HG02571 (cell line): ENCODE data around the gene BCKDK.

Source experiments
- ATAC-seq: cut with Tn5 transposase; IDR thresholded peaks from one replicate; pipeline ENCODE4 v1.9.1; 2021; ENCODE audit warnings: mild to moderate bottlenecking, moderate library complexity; ENCODE audit not compliant: unreplicated experiment

Gene BCKDK

GRCh38 chr16:31080035-31080629 is 28.1 kb upstream of the BCKDK start:
- no peak for ATAC-seq

- ATAC-seq = no peak
Observed at GRCh38 chr16:31080756-31081419, 27.3 kb upstream of the BCKDK start.

- no peak for ATAC-seq
Observed at GRCh38 chr16:31081428-31082351, 26.5 kb upstream of the BCKDK start.

GRCh38 chr16:31082368-31083045 is 25.7 kb upstream of the BCKDK start:
- ATAC-seq = no peak

- ATAC-seq = no peak
Observed at GRCh38 chr16:31083081-31083480, 25.1 kb upstream of the BCKDK start.

- no peak for ATAC-seq
Observed at GRCh38 chr16:31083556-31083955, 24.6 kb upstream of the BCKDK start.

- ATAC-seq = no peak
Observed at GRCh38 chr16:31083981-31084380, 24.2 kb upstream of the BCKDK start.

GRCh38 chr16:31084584-31085302 is 23.4 kb upstream of the BCKDK start:
- no peak for ATAC-seq

- no peak for ATAC-seq
Observed at GRCh38 chr16:31085411-31085810, 22.8 kb upstream of the BCKDK start.

GRCh38 chr16:31085873-31086628 is 22.1 kb upstream of the BCKDK start:
- no peak for ATAC-seq

GRCh38 chr16:31086629-31086906 is 21.6 kb upstream of the BCKDK start:
- no peak for ATAC-seq

GRCh38 chr16:31087481-31087880 is 20.7 kb upstream of the BCKDK start:
- no peak for ATAC-seq

- no peak for ATAC-seq
Observed at GRCh38 chr16:31087971-31088370, 20.2 kb upstream of the BCKDK start.

GRCh38 chr16:31088459-31089183 is 19.6 kb upstream of the BCKDK start, which contains the start of gene PRSS53:
PRSS53 (minus strand) TSS chr16:31088943; CDS start chr16:31088809, 134 bp downstream.
- no peak for ATAC-seq

GRCh38 chr16:31089199-31089598 is 19.0 kb upstream of the BCKDK start:
- ATAC-seq = no peak

- no peak for ATAC-seq
Observed at GRCh38 chr16:31090540-31090939, 17.6 kb upstream of the BCKDK start.

GRCh38 chr16:31092330-31092729 is 15.9 kb upstream of the BCKDK start:
- ATAC-seq = no peak

- ATAC-seq = no peak
Observed at GRCh38 chr16:31093132-31093703, 15.0 kb upstream of the BCKDK start.

- no peak for ATAC-seq
Observed at GRCh38 chr16:31094088-31094423, 14.1 kb upstream of the BCKDK start.
